K562 (cell line): ENCODE results near the gene DNER. TPM values are rescaled to one million over a fixed set of nuclear protein-coding genes. Genes with fewer than 3 reads are reported as not detected.

Experiments
- ATAC-seq: fragments of 200-7000 bp; cut with Tn5 transposase; 3 replicates; pipeline ENCODE4 v1.9.1; 2020; ENCODE audit warnings: moderate library complexity
- BruUV-seq: library from RNA; stranded (reverse); fragments of 400-500 nt; replicated peaks from 2 replicates; lab custom pipeline; 2021; lab: Mats Ljungman, UMichigan
- CTCF ChIA-PET: fragments of 300-600 bp; formaldehyde crosslinking; extraction: SDS; loops from one replicate; lab custom pipeline; 2021; ENCODE audit warnings: low intra/inter-chr PET ratio; lab: Yijun Ruan, JAX
- POLR2A ChIA-PET: fragments of 300-600, 350-650 bp; sonication (Branson Sonifier 250); formaldehyde crosslinking; extraction: SDS; loops from one replicate; lab custom pipeline; 2021; ENCODE audit warnings: antibody characterized with exemption, inconsistent platforms; lab: Yijun Ruan, JAX
- DNase-seq, 4 experiments: peaks; one replicate each; pipeline versions ENCODE4 v3.0.0 to v3.0.0-alpha.2; 2011 to 2018; ENCODE audit warnings: low spot score in 3 of 4, mixed read lengths in 3 of 4; ENCODE audit errors: extremely low read depth in 1 of 4
- FAIRE-seq: peaks from 2 replicates; lab custom pipeline; 2011; peaks lifted over from hg19 to GRCh38; lab: Jason Lieb, UNC
- H2AFZ ChIP-seq: 2 replicates; pipeline ENCODE4 v1.6.0; 2011; ENCODE audit warnings: low read depth, low read length, control low read depth, inconsistent platforms
- H3K27ac ChIP-seq: fragments of 200-600 bp; 3 replicates; pipeline ENCODE4 v1.8.0; 2011; ENCODE audit warnings: low read depth, mild to moderate bottlenecking, control low read depth, inconsistent platforms, low read length, moderate library complexity, mixed read lengths; ENCODE audit errors: extremely low read depth
- H3K27me3 ChIP-seq, 2 experiments: fragments of 300-600 bp in 1 of 2; 2 replicates in 1 of 2; 3 replicates in 1 of 2; pipeline versions ENCODE4 v1.6.0 to v1.8.0; 2011; ENCODE audit warnings: inconsistent platforms in 2 of 2, low read length in 2 of 2, mild to moderate bottlenecking in 1 of 2, mixed read lengths in 1 of 2, moderate library complexity in 1 of 2; ENCODE audit not compliant: control insufficient read depth in 2 of 2, insufficient read depth in 2 of 2
- H3K36me3 ChIP-seq: fragments of 300-600 bp; 3 replicates; pipeline ENCODE4 v1.8.0; 2011; ENCODE audit warnings: mild to moderate bottlenecking, low read length, inconsistent platforms; ENCODE audit not compliant: control insufficient read depth, insufficient read depth
- H3K4me1 ChIP-seq, 2 experiments: fragments of 200-600 bp in 1 of 2; replicated peaks in 1 of 2; 2 replicates in 1 of 2; 3 replicates in 1 of 2; pipeline versions ENCODE4 v1.5.1 to v1.8.0; 2011; ENCODE audit warnings: inconsistent platforms in 2 of 2, low read length in 2 of 2, mild to moderate bottlenecking in 1 of 2, mixed read lengths in 1 of 2, moderate library complexity in 1 of 2; ENCODE audit not compliant: control insufficient read depth in 2 of 2, insufficient read depth in 2 of 2
- H3K4me2 ChIP-seq: 2 replicates; pipeline ENCODE4 v1.6.1; 2011; ENCODE audit warnings: low read length, control low read depth, inconsistent platforms, mixed read lengths; ENCODE audit not compliant: insufficient read depth
- H3K4me3 ChIP-seq: fragments of 200-600 bp; sonication (generic), shearing (Covaris generic); 2 replicates; pipeline ENCODE4 v1.5.1; 2016; ENCODE audit warnings: control low read depth, inconsistent platforms
- H3K79me2 ChIP-seq: fragments of 200-600 bp; 3 replicates; pipeline ENCODE4 v1.8.0; 2011; ENCODE audit warnings: low read length, inconsistent platforms; ENCODE audit not compliant: control insufficient read depth, insufficient read depth
- H3K9ac ChIP-seq, 2 experiments: 2 replicates each; pipeline versions ENCODE4 v1.6.0 to v1.6.1; 2011; ENCODE audit warnings: low read depth in 2 of 2, low read length in 2 of 2, control low read depth in 1 of 2, inconsistent platforms in 1 of 2, mild to moderate bottlenecking in 1 of 2, mixed read lengths in 1 of 2; ENCODE audit not compliant: insufficient read depth in 1 of 2
- H3K9me1 ChIP-seq: one replicate; pipeline ENCODE4 v1.6.0; 2011; ENCODE audit warnings: inconsistent platforms, mild to moderate bottlenecking, low read length, moderate library complexity; ENCODE audit not compliant: control insufficient read depth, insufficient read depth
- H3K9me3 ChIP-seq: replicated peaks from 2 replicates; pipeline ENCODE4 v1.5.1; 2011; ENCODE audit warnings: low read depth, low read length, inconsistent platforms; ENCODE audit not compliant: control insufficient read depth, insufficient read depth
- H4K20me1 ChIP-seq: replicated peaks from 2 replicates; pipeline ENCODE4 v1.6.1; 2011; ENCODE audit warnings: low read length, inconsistent platforms, mixed read lengths; ENCODE audit not compliant: control insufficient read depth, insufficient read depth
- CEBPB ChIP-seq: fragments of 450-650 bp; IDR thresholded peaks from 2 replicates; pipeline ENCODE4 v1.6.1; 2016; ENCODE audit warnings: missing genetic modification characterization, missing compliant biosample characterization
- FIP1L1 ChIP-seq: fragments of 200-400 bp; formaldehyde crosslinking; IDR thresholded peaks from 2 replicates; pipeline ENCODE4 v1.6.1; 2018; ENCODE audit warnings: mild to moderate bottlenecking, low read depth, low read length; ENCODE audit not compliant: poor library complexity, severe bottlenecking
- GABPB1 ChIP-seq: sonication (generic); formaldehyde crosslinking; IDR thresholded peaks from 2 replicates; pipeline ENCODE4 v1.8.0; 2022; ENCODE audit warnings: mild to moderate bottlenecking, missing genetic modification reagents
- MIER1 ChIP-seq: fragments of 450-650 bp; IDR thresholded peaks from 2 replicates; pipeline ENCODE4 v1.6.1; 2016; ENCODE audit warnings: antibody characterized with exemption, mild to moderate bottlenecking, low read depth
- MLLT1 ChIP-seq, 2 experiments: fragments of 450-650 bp; IDR thresholded peaks; 2 replicates each; pipeline ENCODE4 v1.6.1; 2016
- ZBTB40 ChIP-seq, 2 experiments: fragments of 450-650 bp in 1 of 2; sonication (generic) in 1 of 2; formaldehyde crosslinking in 1 of 2; IDR thresholded peaks; 2 replicates each; pipeline versions ENCODE4 v1.7.1 to v1.9.0; 2016 to 2022; ENCODE audit warnings: inconsistent platforms in 1 of 2, mild to moderate bottlenecking in 1 of 2, missing genetic modification reagents in 1 of 2
- WGBS: fragments of 100-300 bp; shearing (Covaris generic); methylation state at CpG from one replicate; pipeline ENCODE4 v1.1.6; 2016; ENCODE audit warnings: low coverage, mixed read lengths; ENCODE audit not compliant: insufficient coverage; ENCODE audit errors: missing lambda C conversion rate; 5-methylcytosine and 5-hydroxymethylcytosine counted together
- in situ Hi-C: fragments of 300-500 bp; cut with MboI; formaldehyde crosslinking; loops from 4 replicates; pipeline ENCODE4 v1.15.0; 2018; ENCODE audit warnings: inconsistent platforms, mixed read lengths
- intact Hi-C: fragments of 100-400 bp; cut with micrococcal nuclease; formaldehyde crosslinking; loops from 2 replicates; pipeline ENCODE4 v1.14.2; 2022
- polyA plus RNA-seq, 8 experiments: library from polyadenylated mRNA; depleted of rRNA in 4 of 8; stranded (reverse) in 5 of 8; unstranded in 3 of 8; fragments of >200 nt; fragmentation: Nextera tagmentation in 2 of 8; fragmentation: Illumina TruSeq in 1 of 8; extraction: Ambion mirVana in 2 of 8; extraction: Trizol in 1 of 8; gene quantifications; 2 replicates each; pipeline versions ENCODE4 v1.2.1 to v1.2.3, GENCODE V29; 2011 to 2014; ENCODE audit warnings: inconsistent platforms in 1 of 8, missing spikeins in 1 of 8
- total RNA-seq, 7 experiments: library from RNA; depleted of rRNA in 6 of 7; stranded (reverse); fragments of >200 nt in 6 of 7; fragmentation: Illumina TruSeq in 2 of 7; extraction: Trizol in 2 of 7; gene quantifications; 2 replicates each; pipeline versions ENCODE4 v1.2.1 to v1.2.3, GENCODE V29; 2011 to 2021; ENCODE audit warnings: low replicate concordance in 1 of 7
- TF ChIP-seq, protein P1 (sequence below): fragments of 250-450 bp; sonication (Bioruptor Pico); IDR thresholded peaks from 2 replicates; pipeline ENCODE4 v1.5.0; 2021
- TF ChIP-seq, protein P2 (sequence below): fragments of 450-650 bp; formaldehyde crosslinking; IDR thresholded peaks from 2 replicates; pipeline ENCODE4 v1.4.0; 2020; ENCODE audit warnings: mild to moderate bottlenecking, mixed read lengths

DNER gene
- total and polyA plus RNA-seq, 9 of the 15 experiments (the other 6 are each of a cell fraction or from before 2014, with no cell fraction given) = not detected

GRCh38 chr2:229485857-229486256, 228.5 kb downstream of the DNER start:
- Histone ChIP-seq H4K20me1 (no peaks in the 10 kb centered on the region), H3K9me1 (no peaks in the 10 kb centered on the region), H3K79me2 (no peaks in the 10 kb centered on the region), H3K9me3 (no peaks in the 10 kb centered on the region), H3K27me3 (no peaks in the 10 kb centered on the region), H3K27ac (no peak overlapping the region), H2AFZ (no peak overlapping the region), H3K9ac (no peak overlapping the region), H3K4me2 (no peak overlapping the region), H3K4me3 (no peak overlapping the region), H3K4me1 (no peaks in the 10 kb centered on the region), H3K36me3 (no peaks in the 10 kb centered on the region)
- under 1% methylated on average over 8 of the region's 8 CpGs for WGBS
- DNase-seq = no peak
- CTCF ChIA-PET = no interaction called here
- intact Hi-C loops = no loop called here
- FAIRE-seq = no peak
- ATAC-seq = no peak
- POLR2A ChIA-PET = no interaction called here
- in situ Hi-C loops = no loop called here
- no TSS peak for BruUV-seq
- no peak for TF ChIP-seq ZBTB40 (IDR thresholded peaks at IDR 0.05)
- no peak for TF ChIP-seq ZBTB40 (CRISPR knock-in tag; IDR thresholded peaks at IDR 0.05)
- TF ChIP-seq, protein P1, sequence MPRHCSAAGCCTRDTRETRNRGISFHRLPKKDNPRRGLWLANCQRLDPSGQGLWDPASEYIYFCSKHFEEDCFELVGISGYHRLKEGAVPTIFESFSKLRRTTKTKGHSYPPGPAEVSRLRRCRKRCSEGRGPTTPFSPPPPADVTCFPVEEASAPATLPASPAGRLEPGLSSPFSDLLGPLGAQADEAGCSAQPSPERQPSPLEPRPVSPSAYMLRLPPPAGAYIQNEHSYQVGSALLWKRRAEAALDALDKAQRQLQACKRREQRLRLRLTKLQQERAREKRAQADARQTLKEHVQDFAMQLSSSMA (CRISPR knock-in tag) = no peak
- no peak for TF ChIP-seq MLLT1 (IDR thresholded peaks at IDR 0.05)
- no peak for TF ChIP-seq CEBPB (tag)
- TF ChIP-seq, protein P2, sequence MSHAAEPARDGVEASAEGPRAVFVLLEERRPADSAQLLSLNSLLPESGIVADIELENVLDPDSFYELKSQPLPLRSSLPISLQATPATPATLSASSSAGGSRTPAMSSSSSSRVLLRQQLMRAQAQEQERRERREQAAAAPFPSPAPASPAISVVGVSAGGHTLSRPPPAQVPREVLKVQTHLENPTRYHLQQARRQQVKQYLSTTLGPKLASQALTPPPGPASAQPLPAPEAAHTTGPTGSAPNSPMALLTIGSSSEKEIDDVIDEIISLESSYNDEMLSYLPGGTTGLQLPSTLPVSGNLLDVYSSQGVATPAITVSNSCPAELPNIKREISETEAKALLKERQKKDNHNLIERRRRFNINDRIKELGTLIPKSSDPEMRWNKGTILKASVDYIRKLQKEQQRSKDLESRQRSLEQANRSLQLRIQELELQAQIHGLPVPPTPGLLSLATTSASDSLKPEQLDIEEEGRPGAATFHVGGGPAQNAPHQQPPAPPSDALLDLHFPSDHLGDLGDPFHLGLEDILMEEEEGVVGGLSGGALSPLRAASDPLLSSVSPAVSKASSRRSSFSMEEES = no peak
- TF ChIP-seq FIP1L1 = no peak
- no peak for TF ChIP-seq GABPB1 (CRISPR knock-in tag)
- TF ChIP-seq MIER1 = no peak
